WERI-Rb-1 (cell line): Measurements from ENCODE around the gene MYMK.
A peak's percentile ranks its signal among the peaks of the same experiment; 100 is the strongest.

Experiments used
- DNase-seq: peaks from one replicate; pipeline ENCODE4 v3.0.0-alpha.2; 2020
- H3K27ac ChIP-seq: fragments of 250-450 bp; sonication (Bioruptor Pico); 2 replicates; pipeline ENCODE4 v1.5.1; 2020; ENCODE audit warnings: mild to moderate bottlenecking, moderate library complexity
- H3K27me3 ChIP-seq: fragments of 250-450 bp; sonication (Bioruptor Pico); 2 replicates; pipeline ENCODE4 v1.5.1; 2021; ENCODE audit warnings: mild to moderate bottlenecking, low read depth, moderate library complexity; ENCODE audit not compliant: insufficient read depth, severe bottlenecking
- H3K36me3 ChIP-seq: fragments of 250-450 bp; sonication (Bioruptor Pico); 2 replicates; pipeline ENCODE4 v1.5.1; 2020; ENCODE audit warnings: mild to moderate bottlenecking, moderate library complexity
- H3K4me3 ChIP-seq: 2 replicates; pipeline ENCODE4 v1.5.1; 2011; ENCODE audit warnings: low read depth, mild to moderate bottlenecking, control low read depth, low read length
- H3K9me3 ChIP-seq: fragments of 250-450 bp; sonication (Bioruptor Pico); 2 replicates; pipeline ENCODE4 v1.5.1; 2021; ENCODE audit warnings: mild to moderate bottlenecking, moderate library complexity; ENCODE audit not compliant: severe bottlenecking
- CTCF ChIP-seq: IDR thresholded peaks from 2 replicates; pipeline ENCODE4 v1.5.1; 2011; ENCODE audit warnings: low read depth, mild to moderate bottlenecking, control low read depth, inconsistent platforms, low read length

Gene MYMK

GRCh38 chr9:133514460-133515239 is 10.1 kb downstream of the MYMK start:
- no peak for DNase-seq
- TF ChIP-seq CTCF, result no peak
- no peaks in the 10 kb centered on the region for H3K36me3 ChIP-seq
- no peak overlapping the region for H3K4me3 ChIP-seq
- H3K9me3 ChIP-seq, result no peaks in the 10 kb centered on the region
- no peaks in the 10 kb centered on the region for H3K27me3 ChIP-seq
- H3K27ac ChIP-seq, result no peak overlapping the region

GRCh38 chr9:133513214-133514100 is 11.3 kb downstream of the MYMK start:
- no peak for TF ChIP-seq CTCF
- H3K9me3 ChIP-seq, result no peaks in the 10 kb centered on the region
- no peaks in the 10 kb centered on the region for H3K36me3 ChIP-seq
- H3K27ac ChIP-seq, result peak overlapping the region; percentile 53
- no peak overlapping the region for H3K4me3 ChIP-seq
- peak; percentile 58 for DNase-seq
- no peaks in the 10 kb centered on the region for H3K27me3 ChIP-seq

GRCh38 chr9:133512253-133513213 is 12.2 kb downstream of the MYMK start:
- Histone ChIP-seq H3K9me3 (no peaks in the 10 kb centered on the region), H3K36me3 (no peaks in the 10 kb centered on the region), H3K27ac (peak overlapping the region; percentile 53), H3K4me3 (no peak overlapping the region), H3K27me3 (no peaks in the 10 kb centered on the region)
- DNase-seq, result peak; percentile 43
- TF ChIP-seq CTCF, result peak; percentile 23; the same call in 1 of the 2 replicates

GRCh38 chr9:133511607-133512006 is 13.2 kb downstream of the MYMK start:
- Histone ChIP-seq H3K36me3 (no peaks in the 10 kb centered on the region), H3K4me3 (no peak overlapping the region), H3K27me3 (no peaks in the 10 kb centered on the region), H3K9me3 (no peaks in the 10 kb centered on the region), H3K27ac (no peak overlapping the region)
- DNase-seq, result no peak
- TF ChIP-seq CTCF, result no peak

- no peak overlapping the region for H3K4me3 ChIP-seq
- no peak overlapping the region for H3K27ac ChIP-seq
- no peak for TF ChIP-seq CTCF
- DNase-seq, result no peak
- no peaks in the 10 kb centered on the region for H3K27me3 ChIP-seq
- H3K9me3 ChIP-seq, result no peaks in the 10 kb centered on the region
- H3K36me3 ChIP-seq, result no peaks in the 10 kb centered on the region
These were observed 13.7 kb downstream of the MYMK start for GRCh38 chr9:133510926-133511505.
